ENCODE data around the gene SHANK1.
"Not testable (repeated sequence)": the region's sequence is repeated elsewhere in the genome, so short reads cannot be mapped to it uniquely, and the experiment has no call there.

SHANK1 gene

GRCh38 chr19:50633973-50634372, 85.6 kb downstream of the SHANK1 start:
- no peak for DNase-seq (ENCODE audit: low spot score)

GRCh38 chr19:50633359-50633758, 86.2 kb downstream of the SHANK1 start:
- no peak for DNase-seq (ENCODE audit: low spot score)

GRCh38 chr19:50632151-50632835, 87.3 kb downstream of the SHANK1 start:
- DNase-seq (ENCODE audit: low spot score): no peak

- no peak for DNase-seq (ENCODE audit: low spot score)
Measured at GRCh38 chr19:50629801-50630200, 89.8 kb downstream of the SHANK1 start.

- no peak for DNase-seq (ENCODE audit: low spot score)
Measured at GRCh38 chr19:50629194-50629593, 90.4 kb downstream of the SHANK1 start.

GRCh38 chr19:50628551-50628950, 91.1 kb downstream of the SHANK1 start:
- DNase-seq (ENCODE audit: low spot score): no peak

- DNase-seq (ENCODE audit: low spot score): no peak
Measured at GRCh38 chr19:50628146-50628545, 91.5 kb downstream of the SHANK1 start.

- DNase-seq (ENCODE audit: low spot score): no peak
Measured at GRCh38 chr19:50626795-50627194, 92.8 kb downstream of the SHANK1 start.

GRCh38 chr19:50626011-50626410, 93.6 kb downstream of the SHANK1 start:
- DNase-seq (ENCODE audit: low spot score): no peak

GRCh38 chr19:50624949-50625600, 94.5 kb downstream of the SHANK1 start:
- DNase-seq (ENCODE audit: low spot score): no peak

GRCh38 chr19:50620394-50620906, 99.2 kb downstream of the SHANK1 start:
- DNase-seq (ENCODE audit: low spot score): not testable (repeated sequence)

GRCh38 chr19:50619184-50619583, 100.4 kb downstream of the SHANK1 start:
- DNase-seq (ENCODE audit: low spot score): not testable (repeated sequence)

- not testable (repeated sequence) for DNase-seq (ENCODE audit: low spot score)
Measured at GRCh38 chr19:50618379-50618778, 101.2 kb downstream of the SHANK1 start.

GRCh38 chr19:50612504-50613404, 106.8 kb downstream of the SHANK1 start:
- DNase-seq (ENCODE audit: low spot score): not testable (repeated sequence)

Measured in COLO829 (cell line).